B cell (primary cell): Measurements from ENCODE around the gene EIF3I. TPM values are rescaled to one million over a fixed set of nuclear protein-coding genes. Genes with fewer than 3 reads are reported as not detected.
A peak's percentile ranks its signal among the peaks of the same experiment; 100 is the strongest.

Experiments
- ATAC-seq: fragments of 200-7000 bp; cut with Tn5 transposase; one replicate; pipeline ENCODE4 v1.10.0; 2021; ENCODE audit warnings: low read depth, mild to moderate bottlenecking, moderate number of reproducible peaks, moderate library complexity
- CTCF ChIA-PET: fragments of 350-600 bp; sonication (Branson Sonifier 250); formaldehyde crosslinking; loops from one replicate; lab custom pipeline; 2021; ENCODE audit warnings: antibody characterized with exemption, inconsistent platforms; lab: Charles Lee
- POLR2A ChIA-PET: fragments of 350-600 bp; sonication (Branson Sonifier 250); formaldehyde crosslinking; loops from one replicate; lab custom pipeline; 2021; ENCODE audit warnings: antibody characterized with exemption; lab: Charles Lee
- DNase-seq: peaks from one replicate; pipeline ENCODE4 v3.0.0; 2013
- H2AFZ ChIP-seq: 2 replicates; pipeline ENCODE4 v1.6.1; 2012; ENCODE audit warnings: mild to moderate bottlenecking, low read depth, low read length; ENCODE audit not compliant: insufficient read depth, poor library complexity, severe bottlenecking
- H3K27ac ChIP-seq, 2 donors: 1 replicate in 1 of 2; 2 replicates in 1 of 2; pipeline ENCODE4 v1.5.1; 2012 to 2013; ENCODE audit warnings: low read length in 2 of 2, mild to moderate bottlenecking in 2 of 2, moderate library complexity in 1 of 2
- H3K27me3 ChIP-seq, 4 experiments: fragments of 200-600 bp in 1 of 4; sonication (generic) in 1 of 4; replicated peaks in 1 of 4; 1 replicate in 2 of 4; 2 replicates in 2 of 4; pipeline versions ENCODE4 v1.6.1 to v1.7.0; 2013 to 2016; ENCODE audit warnings: low read length in 3 of 4, mild to moderate bottlenecking in 2 of 4, mixed read lengths in 1 of 4, moderate library complexity in 1 of 4; ENCODE audit not compliant: insufficient read depth in 4 of 4, control insufficient read depth in 3 of 4; ENCODE audit errors: control extremely low read depth in 1 of 4
- H3K36me3 ChIP-seq, 2 experiments: replicated peaks in 1 of 2; 1 replicate in 1 of 2; 2 replicates in 1 of 2; pipeline versions ENCODE4 v1.6.1 to v1.7.1; 2013; ENCODE audit warnings: low read length in 1 of 2; ENCODE audit not compliant: insufficient read depth in 2 of 2, control insufficient read depth in 1 of 2; ENCODE audit errors: control extremely low read depth in 1 of 2, extremely low read depth in 1 of 2
- H3K4me1 ChIP-seq, 2 donors: fragments of 200-600 bp in 1 of 2; sonication (generic) in 1 of 2; 1 replicate in 1 of 2; 2 replicates in 1 of 2; pipeline versions ENCODE4 v1.5.1 to v1.6.1; 2013 to 2017; ENCODE audit warnings: low read length in 2 of 2; ENCODE audit not compliant: control insufficient read depth in 2 of 2, insufficient read depth in 2 of 2
- H3K4me2 ChIP-seq: replicated peaks from 2 replicates; pipeline ENCODE3; 2012; ENCODE audit warnings: mild to moderate bottlenecking, low read depth, low read length; ENCODE audit not compliant: poor library complexity, severe bottlenecking
- H3K4me3 ChIP-seq, 5 experiments: fragments of 200-600 bp in 1 of 5; sonication (generic) in 1 of 5; 1 replicate in 3 of 5; 2 replicates in 2 of 5; pipeline versions ENCODE4 v1.5.1 to v1.7.0; 2011 to 2016; ENCODE audit warnings: low read length in 4 of 5, mild to moderate bottlenecking in 4 of 5, low read depth in 2 of 5, control low read depth in 1 of 5, moderate library complexity in 1 of 5; ENCODE audit not compliant: insufficient read depth in 1 of 5; ENCODE audit errors: control extremely low read depth in 1 of 5, extremely low read depth in 1 of 5
- H3K79me2 ChIP-seq: fragments of 200-600 bp; sonication (generic); one replicate; pipeline ENCODE4 v1.6.0; 2016; ENCODE audit warnings: low read length; ENCODE audit not compliant: control insufficient read depth, insufficient read depth
- H3K9ac ChIP-seq: fragments of 200-600 bp; sonication (generic); 2 replicates; pipeline ENCODE4 v1.6.1; 2017; ENCODE audit warnings: mild to moderate bottlenecking, low read length, moderate library complexity
- H3K9me3 ChIP-seq, 3 donors: one replicate each; pipeline versions ENCODE4 v1.6.1 to v1.7.1; 2013; ENCODE audit warnings: low read length in 2 of 3; ENCODE audit not compliant: control insufficient read depth in 2 of 3, insufficient read depth in 1 of 3; ENCODE audit errors: control extremely low read depth in 1 of 3
- H4K20me1 ChIP-seq: 2 replicates; pipeline ENCODE4 v1.6.0; 2012; ENCODE audit warnings: mild to moderate bottlenecking, low read length; ENCODE audit not compliant: insufficient read depth, control insufficient read depth, poor library complexity, severe bottlenecking
- H3K27ac Mint-ChIP-seq: one replicate; pipeline ENCODE4 v1.8.0; 2021; ENCODE audit warnings: mixed read lengths
- H3K27me3 Mint-ChIP-seq: one replicate; pipeline ENCODE4 v1.8.0; 2021; ENCODE audit warnings: mixed read lengths
- H3K4me1 Mint-ChIP-seq: one replicate; pipeline ENCODE4 v1.8.0; 2021; ENCODE audit warnings: mixed read lengths
- H3K4me3 Mint-ChIP-seq: one replicate; pipeline ENCODE4 v1.8.0; 2021; ENCODE audit warnings: mixed read lengths
- H3K9me3 Mint-ChIP-seq: one replicate; pipeline ENCODE4 v1.8.0; 2022; ENCODE audit warnings: mixed read lengths; ENCODE audit not compliant: insufficient read depth
- EZH2 ChIP-seq: IDR thresholded peaks from 2 replicates; pipeline ENCODE4 v1.6.1; 2012; ENCODE audit warnings: borderline replicate concordance, low read depth, mild to moderate bottlenecking, moderate library complexity, low read length; ENCODE audit not compliant: insufficient read depth, poor library complexity, severe bottlenecking
- WGBS: methylation state at CpG from one replicate; pipeline ENCODE4 v1.1.5; 2013; ENCODE audit warnings: missing lambda C conversion rate; ENCODE audit not compliant: insufficient coverage; 5-methylcytosine and 5-hydroxymethylcytosine counted together
- intact Hi-C: fragments of 100-400 bp; cut with micrococcal nuclease; formaldehyde crosslinking; loops from one replicate; pipeline ENCODE4 v1.10.0; 2022
- polyA plus RNA-seq: library from polyadenylated mRNA; depleted of rRNA; stranded (reverse); fragments of >200 nt; gene quantifications from 2 replicates; pipeline ENCODE4 v1.2.3, GENCODE V29; 2012
- total RNA-seq, 2 donors: library from RNA; stranded (reverse); fragments of 120-200 nt in 1 of 2; gene quantifications; 1 replicate in 1 of 2; 2 replicates in 1 of 2; pipeline versions ENCODE4 v1.2.3 to v1.2.4, GENCODE V29; 2013 to 2022
- TF ChIP-seq, protein P1 (sequence below): fragments of 200-600 bp; IDR thresholded peaks from one replicate; pipeline ENCODE4 v1.8.0; 2022; ENCODE audit warnings: antibody characterized with exemption, mild to moderate bottlenecking

Gene EIF3I
- total and polyA plus RNA-seq, 2 donors (not counting 1 experiment from before 2014, with no cell fraction given), result 87.0 to 130 TPM

DNA sequence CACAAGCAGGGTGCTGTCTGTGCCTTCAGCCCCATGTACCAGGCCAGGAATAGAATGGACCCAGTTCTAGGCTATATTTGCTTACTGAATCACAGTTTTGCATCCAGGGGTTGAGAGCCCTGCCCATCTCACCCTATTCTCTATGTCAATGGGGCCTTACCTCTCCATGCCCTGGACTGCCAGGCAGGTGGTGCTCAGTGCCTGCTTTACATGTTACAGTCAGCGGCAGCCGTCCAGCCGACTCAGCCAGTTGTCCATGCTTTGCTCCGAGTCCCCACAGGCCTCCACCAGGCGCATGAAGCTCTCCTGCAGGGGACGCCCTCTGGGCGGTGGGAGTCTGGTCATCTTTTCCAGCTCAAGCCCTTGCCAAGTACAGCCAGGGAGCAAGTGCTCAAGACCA is 12.6 kb downstream of the EIF3I start:
- Mint-ChIP-seq H3K9me3 (no peaks in the 10 kb centered on the region), H3K4me1 (peaks cover 1% of the 10 kb centered on the region), H3K27me3 (no peaks in the 10 kb centered on the region), H3K27ac (no peak overlapping the region), H3K4me3 (no peak overlapping the region)
- Histone ChIP-seq H3K4me1 (peaks cover 0 to 3% of the 10 kb centered on the region in 2 donors), H3K9ac (no peak overlapping the region), H4K20me1 (no peaks in the 10 kb centered on the region), H2AFZ (no peak overlapping the region), H3K9me3 (no peaks in the 10 kb centered on the region), H3K4me2 (no peak overlapping the region), H3K79me2 (no peaks in the 10 kb centered on the region), H3K36me3 (peaks cover 2 to 23% of the 10 kb centered on the region in 2 experiments), H3K4me3 (no peak overlapping the region), H3K27ac (no peak overlapping the region), H3K27me3 (no peaks in the 10 kb centered on the region)
- intact Hi-C loops, result no loop called here
- ChIA-PET CTCF (interaction anchor here (1.9 to 8.7 kb wide), 2 partner anchors 15 to 19 kb away, joined by 7 to 84 read pairs; partner anchors contain the start of genes FAM167B and LCK), POLR2A (interaction anchor here (0.6 kb wide), 1 partner anchor 536 kb away, joined by 3 read pairs; no protein-coding TSS in a partner anchor)
- no peak for TF ChIP-seq EZH2
- TF ChIP-seq, protein P1, sequence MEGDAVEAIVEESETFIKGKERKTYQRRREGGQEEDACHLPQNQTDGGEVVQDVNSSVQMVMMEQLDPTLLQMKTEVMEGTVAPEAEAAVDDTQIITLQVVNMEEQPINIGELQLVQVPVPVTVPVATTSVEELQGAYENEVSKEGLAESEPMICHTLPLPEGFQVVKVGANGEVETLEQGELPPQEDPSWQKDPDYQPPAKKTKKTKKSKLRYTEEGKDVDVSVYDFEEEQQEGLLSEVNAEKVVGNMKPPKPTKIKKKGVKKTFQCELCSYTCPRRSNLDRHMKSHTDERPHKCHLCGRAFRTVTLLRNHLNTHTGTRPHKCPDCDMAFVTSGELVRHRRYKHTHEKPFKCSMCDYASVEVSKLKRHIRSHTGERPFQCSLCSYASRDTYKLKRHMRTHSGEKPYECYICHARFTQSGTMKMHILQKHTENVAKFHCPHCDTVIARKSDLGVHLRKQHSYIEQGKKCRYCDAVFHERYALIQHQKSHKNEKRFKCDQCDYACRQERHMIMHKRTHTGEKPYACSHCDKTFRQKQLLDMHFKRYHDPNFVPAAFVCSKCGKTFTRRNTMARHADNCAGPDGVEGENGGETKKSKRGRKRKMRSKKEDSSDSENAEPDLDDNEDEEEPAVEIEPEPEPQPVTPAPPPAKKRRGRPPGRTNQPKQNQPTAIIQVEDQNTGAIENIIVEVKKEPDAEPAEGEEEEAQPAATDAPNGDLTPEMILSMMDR, result no peak
- ATAC-seq (no peak), DNase-seq (no peak)
- 99% methylated on average over 7 of the region's 7 CpGs for WGBS

DNA sequence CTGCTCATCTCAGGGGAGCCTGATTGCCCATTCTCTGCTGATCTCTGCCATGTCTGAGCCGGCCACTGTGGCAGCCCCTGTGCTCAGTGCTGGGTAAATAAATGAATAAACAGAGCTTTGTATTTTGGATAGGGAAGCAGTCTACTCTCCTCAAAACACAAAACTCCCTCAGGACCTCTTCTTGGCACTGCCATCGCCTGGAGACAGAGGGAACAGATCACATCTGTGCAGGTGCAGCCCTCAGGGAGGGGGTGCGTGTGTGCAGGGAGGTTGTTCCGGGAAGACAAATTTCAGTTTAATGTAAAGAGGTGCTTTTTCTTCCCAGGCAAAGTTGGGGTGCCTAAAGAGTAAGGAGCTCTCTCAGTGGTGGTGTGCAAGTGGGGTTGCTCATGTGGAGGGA is 17.1 kb downstream of the EIF3I start:
- TF ChIP-seq, protein P1, result no peak
- no peak for TF ChIP-seq EZH2
- ChIA-PET CTCF (interaction anchor here (0.5 to 8.7 kb wide), 14 partner anchors 10 to 161 kb away, joined by 3 to 118 read pairs (median 12); partner anchors contain the start of genes BSDC1, EIF3I, FAM167B and HDAC1), POLR2A (interaction anchor here (0.6 to 4.3 kb wide), 4 partner anchors 10 to 53 kb away, joined by 9 to 60 read pairs (median 28); partner anchors contain the start of genes HDAC1 and LCK)
- no peak for DNase-seq
- Histone ChIP-seq H3K9me3 (no peaks in the 10 kb centered on the region), H3K27me3 (no peaks in the 10 kb centered on the region), H2AFZ (no peak overlapping the region), H3K4me1 (peaks cover 16 to 31% of the 10 kb centered on the region in 2 donors), H3K9ac (no peak overlapping the region), H3K4me3 (no peak overlapping the region), H3K79me2 (no peaks in the 10 kb centered on the region), H3K4me2 (peak overlapping the region; percentile 92), H3K36me3 (peaks cover 0 to 2% of the 10 kb centered on the region in 2 experiments), H4K20me1 (no peaks in the 10 kb centered on the region), H3K27ac (no peak overlapping the region)
- no peak for ATAC-seq
- Mint-ChIP-seq H3K9me3 (no peaks in the 10 kb centered on the region), H3K27ac (peak overlapping the region; percentile 0), H3K4me1 (peaks cover 20% of the 10 kb centered on the region), H3K4me3 (peak overlapping the region; percentile 95), H3K27me3 (no peaks in the 10 kb centered on the region)
- intact Hi-C loops, result no loop called here
- WGBS, result 72% methylated on average over 3 of the region's 4 CpGs
